ENCODE data around the gene LGALS9.

DNA sequence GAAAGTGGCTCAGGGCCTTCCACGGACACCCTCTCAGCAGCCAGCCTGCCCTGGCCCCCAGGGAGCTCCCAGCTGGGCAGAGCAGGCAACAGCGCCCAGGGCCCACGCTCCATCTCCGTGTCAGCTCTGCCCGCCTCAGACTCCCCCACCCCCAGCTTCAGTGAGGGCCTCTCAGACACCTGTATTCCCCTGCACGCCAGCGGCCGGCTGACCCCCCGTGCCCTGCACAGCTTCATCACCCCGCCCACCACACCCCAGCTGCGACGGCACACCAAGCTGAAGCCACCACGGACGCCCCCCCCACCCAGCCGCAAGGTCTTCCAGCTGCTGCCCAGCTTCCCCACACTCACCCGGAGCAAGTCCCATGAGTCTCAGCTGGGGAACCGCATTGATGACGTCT, 48.3 kb upstream of the LGALS9 start:
- no peak for TF ChIP-seq POLR2A (IDR thresholded peaks at IDR 0.05)
- TF ChIP-seq, protein P1, sequence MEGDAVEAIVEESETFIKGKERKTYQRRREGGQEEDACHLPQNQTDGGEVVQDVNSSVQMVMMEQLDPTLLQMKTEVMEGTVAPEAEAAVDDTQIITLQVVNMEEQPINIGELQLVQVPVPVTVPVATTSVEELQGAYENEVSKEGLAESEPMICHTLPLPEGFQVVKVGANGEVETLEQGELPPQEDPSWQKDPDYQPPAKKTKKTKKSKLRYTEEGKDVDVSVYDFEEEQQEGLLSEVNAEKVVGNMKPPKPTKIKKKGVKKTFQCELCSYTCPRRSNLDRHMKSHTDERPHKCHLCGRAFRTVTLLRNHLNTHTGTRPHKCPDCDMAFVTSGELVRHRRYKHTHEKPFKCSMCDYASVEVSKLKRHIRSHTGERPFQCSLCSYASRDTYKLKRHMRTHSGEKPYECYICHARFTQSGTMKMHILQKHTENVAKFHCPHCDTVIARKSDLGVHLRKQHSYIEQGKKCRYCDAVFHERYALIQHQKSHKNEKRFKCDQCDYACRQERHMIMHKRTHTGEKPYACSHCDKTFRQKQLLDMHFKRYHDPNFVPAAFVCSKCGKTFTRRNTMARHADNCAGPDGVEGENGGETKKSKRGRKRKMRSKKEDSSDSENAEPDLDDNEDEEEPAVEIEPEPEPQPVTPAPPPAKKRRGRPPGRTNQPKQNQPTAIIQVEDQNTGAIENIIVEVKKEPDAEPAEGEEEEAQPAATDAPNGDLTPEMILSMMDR (IDR thresholded peaks at IDR 0.05): no peak

Measured in Peyer's patch (tissue), 4 donors.